ENCODE results near the gene SKAP2. TPM values are rescaled to one million over a fixed set of nuclear protein-coding genes. Genes with fewer than 3 reads are reported as not detected.

The SKAP2 gene
- total RNA-seq, 1 experiment from 2014 or later, result 66.8 TPM

DNA sequence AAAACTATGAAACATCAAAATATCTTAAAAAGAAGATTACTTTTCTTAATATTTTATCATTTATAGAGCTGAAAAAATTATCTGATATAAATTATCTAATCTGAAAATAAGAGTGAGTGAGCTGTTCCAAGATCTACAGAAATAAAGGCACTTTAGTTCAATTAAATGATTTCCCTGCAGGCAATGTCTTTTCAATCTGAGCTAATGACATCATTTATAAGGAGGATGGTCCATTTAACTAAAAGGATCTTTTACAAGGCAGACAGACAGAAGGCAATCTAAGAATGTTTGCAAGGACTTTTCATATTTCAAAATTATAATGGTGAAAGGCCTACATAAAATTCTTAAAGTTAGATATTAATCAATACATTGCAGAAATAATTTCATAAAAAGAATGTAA, 71.8 kb downstream of the SKAP2 start:
- CTCF ChIA-PET, result no interaction called here
- no TSS peak for BruUV-seq (replicated peaks)
- no peak overlapping the region for H3K4me3 ChIP-seq (ENCODE audit: low read depth in 2 of 2, low read length in 2 of 2)
- POLR2A ChIA-PET, result no interaction called here
- H3K9me3 ChIP-seq (ENCODE audit: control insufficient read depth, insufficient read depth, low read depth, low read length), result no peaks in the 10 kb centered on the region
- in situ Hi-C loops (cut with HindIII; ENCODE audit: low pct_unique_long_range_greater_than_20kb, low sequenced_read_pairs) (no loop called here), intact Hi-C loops (cut with micrococcal nuclease; ENCODE audit: unreplicated experiment) (no loop called here)
- H3K36me3 ChIP-seq (ENCODE audit: control insufficient read depth, insufficient read depth, low read length), result no peaks in the 10 kb centered on the region
- no peak for TF ChIP-seq TCF7L2 (IDR thresholded peaks at IDR 0.05; ENCODE audit: low read depth, low read length)
- no peak for TF ChIP-seq POLR2AphosphoS5 (IDR thresholded peaks at IDR 0.05; ENCODE audit: low read depth, low read length)
- no peak for TF ChIP-seq SIN3A (IDR thresholded peaks at IDR 0.05; ENCODE audit: borderline replicate concordance, insufficient read depth, low read depth, low read length)
- TF ChIP-seq, protein P1, sequence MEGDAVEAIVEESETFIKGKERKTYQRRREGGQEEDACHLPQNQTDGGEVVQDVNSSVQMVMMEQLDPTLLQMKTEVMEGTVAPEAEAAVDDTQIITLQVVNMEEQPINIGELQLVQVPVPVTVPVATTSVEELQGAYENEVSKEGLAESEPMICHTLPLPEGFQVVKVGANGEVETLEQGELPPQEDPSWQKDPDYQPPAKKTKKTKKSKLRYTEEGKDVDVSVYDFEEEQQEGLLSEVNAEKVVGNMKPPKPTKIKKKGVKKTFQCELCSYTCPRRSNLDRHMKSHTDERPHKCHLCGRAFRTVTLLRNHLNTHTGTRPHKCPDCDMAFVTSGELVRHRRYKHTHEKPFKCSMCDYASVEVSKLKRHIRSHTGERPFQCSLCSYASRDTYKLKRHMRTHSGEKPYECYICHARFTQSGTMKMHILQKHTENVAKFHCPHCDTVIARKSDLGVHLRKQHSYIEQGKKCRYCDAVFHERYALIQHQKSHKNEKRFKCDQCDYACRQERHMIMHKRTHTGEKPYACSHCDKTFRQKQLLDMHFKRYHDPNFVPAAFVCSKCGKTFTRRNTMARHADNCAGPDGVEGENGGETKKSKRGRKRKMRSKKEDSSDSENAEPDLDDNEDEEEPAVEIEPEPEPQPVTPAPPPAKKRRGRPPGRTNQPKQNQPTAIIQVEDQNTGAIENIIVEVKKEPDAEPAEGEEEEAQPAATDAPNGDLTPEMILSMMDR (IDR thresholded peaks at IDR 0.05), result no peak
- TF ChIP-seq, protein P2, sequence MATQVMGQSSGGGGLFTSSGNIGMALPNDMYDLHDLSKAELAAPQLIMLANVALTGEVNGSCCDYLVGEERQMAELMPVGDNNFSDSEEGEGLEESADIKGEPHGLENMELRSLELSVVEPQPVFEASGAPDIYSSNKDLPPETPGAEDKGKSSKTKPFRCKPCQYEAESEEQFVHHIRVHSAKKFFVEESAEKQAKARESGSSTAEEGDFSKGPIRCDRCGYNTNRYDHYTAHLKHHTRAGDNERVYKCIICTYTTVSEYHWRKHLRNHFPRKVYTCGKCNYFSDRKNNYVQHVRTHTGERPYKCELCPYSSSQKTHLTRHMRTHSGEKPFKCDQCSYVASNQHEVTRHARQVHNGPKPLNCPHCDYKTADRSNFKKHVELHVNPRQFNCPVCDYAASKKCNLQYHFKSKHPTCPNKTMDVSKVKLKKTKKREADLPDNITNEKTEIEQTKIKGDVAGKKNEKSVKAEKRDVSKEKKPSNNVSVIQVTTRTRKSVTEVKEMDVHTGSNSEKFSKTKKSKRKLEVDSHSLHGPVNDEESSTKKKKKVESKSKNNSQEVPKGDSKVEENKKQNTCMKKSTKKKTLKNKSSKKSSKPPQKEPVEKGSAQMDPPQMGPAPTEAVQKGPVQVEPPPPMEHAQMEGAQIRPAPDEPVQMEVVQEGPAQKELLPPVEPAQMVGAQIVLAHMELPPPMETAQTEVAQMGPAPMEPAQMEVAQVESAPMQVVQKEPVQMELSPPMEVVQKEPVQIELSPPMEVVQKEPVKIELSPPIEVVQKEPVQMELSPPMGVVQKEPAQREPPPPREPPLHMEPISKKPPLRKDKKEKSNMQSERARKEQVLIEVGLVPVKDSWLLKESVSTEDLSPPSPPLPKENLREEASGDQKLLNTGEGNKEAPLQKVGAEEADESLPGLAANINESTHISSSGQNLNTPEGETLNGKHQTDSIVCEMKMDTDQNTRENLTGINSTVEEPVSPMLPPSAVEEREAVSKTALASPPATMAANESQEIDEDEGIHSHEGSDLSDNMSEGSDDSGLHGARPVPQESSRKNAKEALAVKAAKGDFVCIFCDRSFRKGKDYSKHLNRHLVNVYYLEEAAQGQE (IDR thresholded peaks at IDR 0.05; ENCODE audit: insufficient read depth in 1 of 2, low read depth in 2 of 2, low read length in 1 of 2), result no peak
- no peak overlapping the region for H3K27ac ChIP-seq (ENCODE audit: low read length)
- no peaks in the 10 kb centered on the region for H3K4me1 ChIP-seq (ENCODE audit: control insufficient read depth, insufficient read depth, low read length)
- DNase-seq (ENCODE audit: low read depth, low spot score) (no peak), ATAC-seq (no peak)
- no peaks in the 10 kb centered on the region for H3K27me3 ChIP-seq (ENCODE audit: control insufficient read depth, insufficient read depth, low read length)

DNA sequence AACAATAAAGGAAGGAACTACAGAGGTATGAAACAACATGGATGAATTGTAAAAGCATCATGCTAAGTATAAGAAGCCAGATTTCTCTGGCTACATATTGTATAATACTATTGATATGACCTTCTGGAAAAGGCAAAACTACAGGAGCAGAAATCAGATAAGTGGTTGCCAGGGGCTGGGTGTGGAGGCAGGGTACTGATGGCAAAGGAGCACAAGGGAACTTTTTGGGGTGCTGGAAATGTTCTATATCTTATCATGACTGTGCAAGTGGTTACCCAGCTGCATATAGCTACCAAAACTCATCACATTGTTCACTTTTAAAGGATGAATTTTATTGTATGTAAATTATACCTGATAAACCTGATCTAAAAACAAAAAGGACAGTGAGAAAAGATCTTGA, 72.4 kb downstream of the SKAP2 start:
- Histone ChIP-seq H3K27ac (ENCODE audit: low read length) (no peak overlapping the region), H3K4me1 (ENCODE audit: control insufficient read depth, insufficient read depth, low read length) (no peaks in the 10 kb centered on the region), H3K4me3 (ENCODE audit: low read depth in 2 of 2, low read length in 2 of 2) (no peak overlapping the region), H3K9me3 (ENCODE audit: control insufficient read depth, insufficient read depth, low read depth, low read length) (no peaks in the 10 kb centered on the region), H3K27me3 (ENCODE audit: control insufficient read depth, insufficient read depth, low read length) (no peaks in the 10 kb centered on the region), H3K36me3 (ENCODE audit: control insufficient read depth, insufficient read depth, low read length) (no peaks in the 10 kb centered on the region)
- DNase-seq (ENCODE audit: low read depth, low spot score) (no peak), ATAC-seq (no peak)
- ChIA-PET POLR2A (no interaction called here), CTCF (no interaction called here)
- BruUV-seq (replicated peaks), result no TSS peak
- intact Hi-C loops (cut with micrococcal nuclease; ENCODE audit: unreplicated experiment) (no loop called here), in situ Hi-C loops (cut with HindIII; ENCODE audit: low pct_unique_long_range_greater_than_20kb, low sequenced_read_pairs) (no loop called here)
- TF ChIP-seq, protein P1 (IDR thresholded peaks at IDR 0.05), result no peak
- no peak for TF ChIP-seq SIN3A (IDR thresholded peaks at IDR 0.05; ENCODE audit: borderline replicate concordance, insufficient read depth, low read depth, low read length)
- TF ChIP-seq TCF7L2 (IDR thresholded peaks at IDR 0.05; ENCODE audit: low read depth, low read length), result no peak
- TF ChIP-seq, protein P2 (IDR thresholded peaks at IDR 0.05; ENCODE audit: insufficient read depth in 1 of 2, low read depth in 2 of 2, low read length in 1 of 2), result no peak
- no peak for TF ChIP-seq POLR2AphosphoS5 (IDR thresholded peaks at IDR 0.05; ENCODE audit: low read depth, low read length)

All from Panc1 (cell line).